Karpas-422 (cell line): ENCODE measurements around the gene BMP8A. TPM values are rescaled to one million over a fixed set of nuclear protein-coding genes. Genes with fewer than 3 reads are reported as not detected.
"Not testable (repeated sequence)": the region's sequence is repeated elsewhere in the genome, so short reads cannot be mapped to it uniquely, and the experiment has no call there.

Experiments
- DNase-seq: peaks from one replicate; pipeline ENCODE4 v3.0.0-alpha.2; 2015
- H2AFZ ChIP-seq: fragments of 200-600 bp; sonication (generic); 2 replicates; pipeline ENCODE4 v1.6.1; 2014; ENCODE audit warnings: antibody characterized with exemption, low read length, mixed read lengths
- H3K27ac ChIP-seq: fragments of 200-600 bp; sonication (generic); 2 replicates; pipeline ENCODE4 v1.5.1; 2014; ENCODE audit warnings: mild to moderate bottlenecking, low read length, moderate library complexity
- H3K27me3 ChIP-seq: fragments of 200-600 bp; sonication (generic); 2 replicates; pipeline ENCODE4 v1.6.1; 2014; ENCODE audit warnings: low read length, mixed read lengths
- H3K36me3 ChIP-seq: fragments of 200-600 bp; sonication (generic); 2 replicates; pipeline ENCODE4 v1.6.1; 2014; ENCODE audit warnings: low read length, mixed read lengths; ENCODE audit not compliant: insufficient read depth
- H3K4me1 ChIP-seq: fragments of 200-600 bp; sonication (generic); 2 replicates; pipeline ENCODE4 v1.6.1; 2014; ENCODE audit warnings: mild to moderate bottlenecking, low read length, mixed read lengths
- H3K4me2 ChIP-seq: fragments of 200-600 bp; sonication (generic); 2 replicates; pipeline ENCODE4 v1.6.1; 2014; ENCODE audit warnings: low read length, low read depth, mild to moderate bottlenecking; ENCODE audit not compliant: poor library complexity, severe bottlenecking
- H3K4me3 ChIP-seq: fragments of 200-600 bp; sonication (generic); 2 replicates; pipeline ENCODE4 v1.5.1; 2014; ENCODE audit warnings: mild to moderate bottlenecking, antibody characterized with exemption, low read length, mixed read lengths
- H3K79me2 ChIP-seq: fragments of 200-600 bp; sonication (generic); 2 replicates; pipeline ENCODE4 v1.6.1; 2014; ENCODE audit warnings: mild to moderate bottlenecking, low read length, mixed read lengths
- H3K9ac ChIP-seq: fragments of 200-600 bp; sonication (generic); 2 replicates; pipeline ENCODE4 v1.6.0; 2014; ENCODE audit warnings: low read length
- H3K9me2 ChIP-seq: fragments of 200-600 bp; sonication (generic), shearing (Covaris generic); replicated peaks from 2 replicates; pipeline ENCODE4 v1.6.0; 2014; ENCODE audit warnings: mild to moderate bottlenecking, low read length, moderate library complexity; ENCODE audit not compliant: insufficient read depth
- H3K9me3 ChIP-seq: fragments of 300-700, 200-600 bp; sonication (generic); 2 replicates; pipeline ENCODE4 v1.6.1; 2014; ENCODE audit warnings: low read length, mixed read lengths
- H4K20me1 ChIP-seq: fragments of 200-600 bp; sonication (generic); 2 replicates; pipeline ENCODE4 v1.6.1; 2014; ENCODE audit warnings: mild to moderate bottlenecking, antibody characterized with exemption, low read length, low read depth; ENCODE audit not compliant: insufficient read depth
- total RNA-seq: library from RNA; depleted of rRNA; stranded (reverse); fragments of >200 nt; shearing (Covaris generic); gene quantifications from 2 replicates; pipeline ENCODE4 v1.2.3, GENCODE V29; 2014; ENCODE audit warnings: low replicate concordance

Gene BMP8A
- total RNA-seq, 1 experiment from 2014 or later = not detected

DNA sequence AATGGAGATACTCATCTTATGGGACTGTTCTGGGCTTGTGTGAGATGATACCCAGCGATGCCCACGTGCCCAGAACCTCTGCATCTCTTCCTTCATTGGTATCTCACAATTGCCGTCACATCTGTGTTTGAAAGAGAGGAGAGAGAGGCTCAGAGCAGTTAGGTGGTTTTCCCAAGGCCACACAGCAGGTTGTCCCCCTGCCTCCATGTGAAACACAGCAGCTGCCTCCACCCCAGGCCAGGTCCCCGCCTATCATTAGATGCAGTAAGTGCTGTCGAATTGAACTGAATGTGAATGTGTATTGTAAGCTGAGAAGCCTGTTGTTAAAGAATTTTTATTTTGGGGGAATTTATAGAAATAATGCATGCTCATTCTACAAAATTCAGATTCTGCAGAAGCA is 5.1 kb downstream of the BMP8A start:
- not testable (repeated sequence) for H3K36me3 ChIP-seq, H3K27ac ChIP-seq, H3K9me3 ChIP-seq, H3K9ac ChIP-seq, H3K9me2 ChIP-seq, H3K4me1 ChIP-seq, H3K4me3 ChIP-seq, H4K20me1 ChIP-seq, H2AFZ ChIP-seq, H3K27me3 ChIP-seq, DNase-seq, H3K79me2 ChIP-seq, H3K4me2 ChIP-seq

DNA sequence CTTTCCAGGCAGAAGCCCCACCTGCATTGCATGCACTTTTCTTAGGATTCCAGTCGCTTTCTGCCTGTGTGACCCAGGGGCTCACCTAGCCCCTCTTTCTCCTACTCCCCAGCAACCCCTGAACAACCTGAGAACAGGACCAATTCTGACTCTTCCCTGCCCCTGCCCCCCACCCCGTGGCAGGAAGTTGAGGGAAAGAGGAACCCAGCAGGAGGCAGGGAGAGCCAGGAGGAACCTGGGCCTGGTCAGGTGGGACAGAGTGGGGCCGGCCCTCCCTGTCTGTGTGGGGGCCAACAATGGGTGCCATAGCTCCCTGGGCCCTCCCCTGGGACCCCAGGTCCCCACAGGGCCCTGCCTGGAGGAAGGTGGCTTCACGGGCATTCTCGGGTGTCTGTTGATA is 6.1 kb downstream of the BMP8A start:
- H3K27me3 ChIP-seq = no peaks in the 10 kb centered on the region
- no peak overlapping the region for H2AFZ ChIP-seq
- no peaks in the 10 kb centered on the region for H3K9me3 ChIP-seq
- H3K4me3 ChIP-seq = no peak overlapping the region
- no peaks in the 10 kb centered on the region for H3K4me1 ChIP-seq
- H3K9ac ChIP-seq = no peak overlapping the region
- no peak overlapping the region for H3K27ac ChIP-seq
- H3K79me2 ChIP-seq = no peaks in the 10 kb centered on the region
- no peaks in the 10 kb centered on the region for H4K20me1 ChIP-seq
- no peak for DNase-seq
- no peaks in the 10 kb centered on the region for H3K9me2 ChIP-seq
- no peak overlapping the region for H3K4me2 ChIP-seq
- H3K36me3 ChIP-seq = no peaks in the 10 kb centered on the region

DNA sequence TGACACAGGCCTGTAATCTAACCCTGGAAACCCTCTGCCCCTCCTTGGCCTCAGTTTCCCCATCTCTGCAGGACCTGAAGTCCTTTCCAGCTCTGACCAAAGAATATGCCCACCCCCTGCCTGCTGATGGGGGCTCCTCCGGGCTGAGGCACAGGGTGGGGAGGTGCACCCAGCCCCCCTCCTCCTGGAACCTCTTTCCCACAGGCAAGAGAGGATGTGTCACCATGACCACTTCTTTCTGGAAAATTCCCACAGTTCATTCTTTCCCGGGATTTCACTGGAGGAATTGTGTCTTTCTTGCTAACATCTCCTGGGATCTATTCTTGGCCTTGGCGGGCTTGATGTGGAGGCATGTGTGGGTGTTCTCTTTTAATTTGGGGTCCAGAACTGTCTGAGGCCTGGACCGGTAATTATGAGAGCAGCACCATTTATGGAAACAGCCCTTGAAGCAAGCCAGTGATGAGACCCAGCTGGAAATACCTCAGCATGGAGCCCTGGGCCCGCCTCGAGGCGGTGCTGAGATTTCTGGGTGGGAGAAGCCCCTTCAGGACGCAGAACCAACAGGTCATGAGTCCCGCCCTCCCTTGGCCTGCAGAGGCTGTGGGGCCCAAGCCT is 6.8 kb downstream of the BMP8A start:
- not testable (repeated sequence) for H3K9ac ChIP-seq, H3K4me2 ChIP-seq, H3K4me1 ChIP-seq, H4K20me1 ChIP-seq, H3K9me2 ChIP-seq, H3K27me3 ChIP-seq, H3K36me3 ChIP-seq, H3K79me2 ChIP-seq, H3K9me3 ChIP-seq, H3K27ac ChIP-seq, H2AFZ ChIP-seq, H3K4me3 ChIP-seq, DNase-seq

DNA sequence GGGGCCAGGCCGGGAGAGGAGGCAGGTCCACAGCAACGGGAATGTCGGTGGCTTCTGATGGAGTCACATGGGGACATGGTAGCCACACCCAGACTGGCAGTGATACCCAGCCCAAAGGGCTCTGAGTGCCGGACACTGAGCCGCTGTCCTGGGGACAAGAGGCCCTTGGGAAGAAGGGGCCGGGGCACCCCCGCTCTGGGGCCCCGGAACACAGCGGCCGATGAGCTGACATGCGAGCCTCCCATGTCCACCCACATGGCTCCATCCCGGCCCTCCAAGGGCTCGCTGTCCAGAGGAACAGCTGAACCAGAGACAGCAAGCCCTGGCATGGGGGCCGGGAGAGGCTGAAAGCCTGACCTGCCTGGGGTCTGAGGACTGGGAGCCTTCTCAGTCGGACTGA is 7.4 kb downstream of the BMP8A start:
- H3K4me3 ChIP-seq, H2AFZ ChIP-seq, H3K27ac ChIP-seq: not testable (repeated sequence)

DNA sequence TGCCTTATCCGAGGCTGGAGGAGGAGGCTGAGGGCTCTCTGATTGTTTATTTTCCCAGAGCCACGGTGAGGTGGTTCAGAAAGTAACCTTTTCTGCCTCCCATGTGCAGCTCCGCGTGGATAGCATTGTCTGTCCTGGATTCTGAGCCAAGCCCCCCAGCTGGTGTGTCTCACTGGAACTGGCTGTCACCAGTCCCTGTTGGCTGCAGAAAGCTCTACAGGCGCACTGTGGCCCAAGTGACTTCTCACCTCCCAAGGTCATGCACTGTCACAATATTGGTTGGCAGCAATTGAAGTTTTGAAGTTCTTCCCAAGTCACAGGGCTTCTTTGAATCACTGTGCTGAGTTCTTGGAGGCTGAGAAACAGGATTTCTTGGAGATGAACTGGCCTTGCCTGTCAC is 8.2 kb downstream of the BMP8A start:
- Histone ChIP-seq H3K9me3 (no peaks in the 10 kb centered on the region), H3K4me1 (no peaks in the 10 kb centered on the region), H3K9ac (no peak overlapping the region), H3K79me2 (no peaks in the 10 kb centered on the region), H3K4me3 (no peak overlapping the region), H3K36me3 (no peaks in the 10 kb centered on the region), H4K20me1 (no peaks in the 10 kb centered on the region), H3K9me2 (no peaks in the 10 kb centered on the region), H2AFZ (no peak overlapping the region), H3K27me3 (no peaks in the 10 kb centered on the region), H3K27ac (no peak overlapping the region), H3K4me2 (no peak overlapping the region)
- no peak for DNase-seq

More for the DNA sequence above, 7.4 kb downstream of the BMP8A start:
- H3K9me2 ChIP-seq, H3K9me3 ChIP-seq, H3K4me1 ChIP-seq, H3K27me3 ChIP-seq, H3K9ac ChIP-seq, H3K4me2 ChIP-seq, H4K20me1 ChIP-seq, H3K36me3 ChIP-seq, DNase-seq, H3K79me2 ChIP-seq: not testable (repeated sequence)

DNA sequence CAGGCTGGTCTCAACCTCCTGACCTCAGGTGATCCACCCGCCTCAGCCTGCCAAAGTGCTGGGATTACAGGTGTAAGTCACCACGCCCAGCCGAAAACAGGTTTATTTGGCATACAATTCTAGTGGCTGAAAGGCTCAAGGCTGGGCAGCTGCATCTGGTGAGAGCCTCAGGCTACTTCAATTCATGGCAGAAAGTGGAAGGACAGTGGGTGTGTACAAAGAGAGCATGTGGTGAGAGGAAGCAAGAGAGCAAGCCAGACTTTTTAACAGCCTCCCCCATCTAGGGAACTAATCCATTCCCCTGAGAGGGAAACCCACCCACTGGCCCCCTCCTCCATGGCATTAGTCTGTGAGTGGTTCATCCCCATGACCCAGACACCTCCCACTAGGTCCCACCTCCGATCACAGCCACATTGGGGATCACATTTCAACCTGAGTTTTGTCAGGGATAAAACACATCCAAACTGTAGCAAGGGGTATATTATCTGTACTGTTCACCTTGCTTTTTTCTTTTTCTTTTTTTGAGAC is 9.5 kb downstream of the BMP8A start:
- Histone ChIP-seq H3K27me3 (no peaks in the 10 kb centered on the region), H2AFZ (no peak overlapping the region), H3K4me3 (no peak overlapping the region), H3K9ac (no peak overlapping the region), H3K79me2 (no peaks in the 10 kb centered on the region), H3K27ac (no peak overlapping the region), H3K36me3 (no peaks in the 10 kb centered on the region), H4K20me1 (no peaks in the 10 kb centered on the region), H3K4me1 (no peaks in the 10 kb centered on the region), H3K9me3 (no peaks in the 10 kb centered on the region), H3K4me2 (no peak overlapping the region), H3K9me2 (no peaks in the 10 kb centered on the region)
- DNase-seq = no peak

DNA sequence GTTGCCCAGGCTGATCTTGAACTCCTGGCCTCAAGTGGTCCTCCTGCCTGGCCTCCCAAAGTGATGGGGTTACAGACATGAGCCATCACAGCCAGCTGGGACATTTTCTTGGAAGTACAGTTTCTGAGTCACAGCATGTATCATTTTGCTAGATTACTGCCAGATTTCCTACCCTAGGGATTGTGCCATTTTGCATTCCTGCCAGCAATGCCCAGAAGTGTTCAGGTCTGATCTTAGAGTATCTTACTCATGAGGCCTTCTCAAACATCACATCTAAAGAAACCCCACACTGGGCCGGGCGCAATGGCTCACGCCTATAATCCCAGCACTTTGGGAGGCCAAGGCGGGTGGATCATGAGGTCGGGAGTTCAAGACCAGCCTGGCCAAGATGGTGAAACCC is 10.2 kb downstream of the BMP8A start:
- Histone ChIP-seq H3K27ac (no peak overlapping the region), H3K79me2 (no peaks in the 10 kb centered on the region), H2AFZ (no peak overlapping the region), H3K36me3 (no peaks in the 10 kb centered on the region), H4K20me1 (no peaks in the 10 kb centered on the region), H3K4me2 (no peak overlapping the region), H3K4me1 (no peaks in the 10 kb centered on the region), H3K4me3 (no peak overlapping the region), H3K9me2 (no peaks in the 10 kb centered on the region), H3K9ac (no peak overlapping the region), H3K9me3 (no peaks in the 10 kb centered on the region), H3K27me3 (no peaks in the 10 kb centered on the region)
- no peak for DNase-seq

DNA sequence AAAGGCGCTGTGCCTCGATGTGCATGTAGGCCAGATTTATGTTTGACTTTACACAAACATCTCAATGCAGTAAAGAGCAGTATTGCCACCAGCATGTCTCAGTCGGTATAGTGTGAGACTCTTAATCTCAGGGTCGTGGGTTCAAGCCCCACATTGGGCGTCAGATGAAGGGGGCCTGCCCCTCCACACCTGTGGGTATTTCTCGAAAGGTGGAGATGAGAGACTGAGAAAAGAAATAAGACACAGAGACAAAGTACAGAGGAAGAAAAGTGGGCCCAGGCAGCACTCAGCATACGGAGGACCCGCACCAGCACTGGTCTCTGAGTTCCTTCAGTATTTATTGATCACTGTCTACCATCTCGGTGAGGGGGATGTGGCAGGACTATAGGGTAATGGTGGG is 13.0 kb downstream of the BMP8A start:
- H3K27me3 ChIP-seq, H3K36me3 ChIP-seq, H3K4me2 ChIP-seq, H3K79me2 ChIP-seq, H3K4me3 ChIP-seq, H3K9me2 ChIP-seq, H2AFZ ChIP-seq, H4K20me1 ChIP-seq, H3K9me3 ChIP-seq, H3K9ac ChIP-seq, H3K4me1 ChIP-seq, DNase-seq, H3K27ac ChIP-seq: not testable (repeated sequence)

DNA sequence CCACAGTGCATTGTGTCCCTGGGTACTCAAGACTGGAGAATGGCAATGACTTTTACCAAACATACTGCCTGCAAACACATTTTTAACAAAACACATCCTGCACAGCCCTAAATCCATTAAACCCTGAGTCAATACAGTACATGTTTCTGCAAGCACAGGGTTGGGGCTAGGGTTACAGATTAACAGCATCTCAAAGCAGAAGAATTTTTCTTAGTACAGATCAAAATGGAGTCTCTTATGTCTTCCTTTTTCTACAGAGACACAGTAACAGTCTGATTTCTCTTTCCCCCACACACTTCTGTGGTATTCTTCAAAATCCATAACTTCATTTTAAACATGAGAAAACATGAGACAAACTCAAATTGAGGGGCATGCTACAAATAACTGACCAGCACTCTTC is 13.9 kb downstream of the BMP8A start:
- Histone ChIP-seq H3K4me3 (no peak overlapping the region), H4K20me1 (no peaks in the 10 kb centered on the region), H3K27me3 (no peaks in the 10 kb centered on the region), H3K79me2 (no peaks in the 10 kb centered on the region), H3K4me2 (no peak overlapping the region), H3K36me3 (no peaks in the 10 kb centered on the region), H2AFZ (no peak overlapping the region), H3K9ac (no peak overlapping the region), H3K9me2 (no peaks in the 10 kb centered on the region), H3K4me1 (peaks cover 4% of the 10 kb centered on the region), H3K27ac (no peak overlapping the region), H3K9me3 (no peaks in the 10 kb centered on the region)
- DNase-seq = no peak
